ENCODE data around the gene PRDM11.

Gene PRDM11

GRCh38 chr11:45178223-45178622 lies 31.8 kb downstream of the PRDM11 start:
- no peak for DNase-seq

GRCh38 chr11:45178890-45179671 lies 32.6 kb downstream of the PRDM11 start:
- DNase-seq, result no peak

- DNase-seq, result no peak
These were observed 33.3 kb downstream of the PRDM11 start for GRCh38 chr11:45179686-45180178.

- DNase-seq, result no peak
These were observed 33.9 kb downstream of the PRDM11 start for GRCh38 chr11:45180179-45180847.

GRCh38 chr11:45180848-45181192 lies 34.4 kb downstream of the PRDM11 start:
- DNase-seq, result peak; percentile 17 to 22

- no peak for DNase-seq
These were observed 34.9 kb downstream of the PRDM11 start for GRCh38 chr11:45181193-45181888.

DNA sequence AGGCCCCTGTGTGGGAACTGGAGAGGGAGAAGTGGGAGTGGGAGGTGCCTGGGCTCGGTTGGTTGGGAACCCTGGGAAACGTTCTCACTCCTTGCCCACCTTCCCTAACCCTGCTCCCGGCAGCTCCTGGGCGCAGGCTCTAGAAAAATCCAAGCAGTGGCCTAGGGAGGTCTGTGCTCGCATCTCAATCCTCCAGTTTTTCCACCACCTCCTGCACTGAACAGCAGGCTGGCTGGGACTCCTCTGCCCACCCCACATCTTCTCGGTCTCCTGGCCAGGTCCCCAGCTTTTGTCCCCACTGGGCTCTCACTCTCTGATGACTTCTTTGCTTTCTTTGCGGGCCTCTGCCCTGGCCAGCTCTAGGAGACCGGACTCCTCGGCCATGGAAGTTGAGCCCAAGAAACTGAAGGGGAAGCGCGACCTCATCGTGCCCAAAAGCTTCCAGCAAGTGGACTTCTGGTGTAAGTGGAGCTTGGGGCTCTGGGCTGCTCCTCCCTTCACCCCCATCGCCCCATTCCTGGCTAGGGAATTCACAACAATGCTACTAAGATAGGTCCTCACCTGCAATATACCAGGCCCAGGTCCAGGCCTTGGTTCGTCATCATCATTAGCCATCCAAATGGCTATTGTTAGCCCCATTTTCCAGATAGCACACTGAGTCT lies 35.6 kb downstream of the PRDM11 start:
- DNase-seq, result no peak

DNA sequence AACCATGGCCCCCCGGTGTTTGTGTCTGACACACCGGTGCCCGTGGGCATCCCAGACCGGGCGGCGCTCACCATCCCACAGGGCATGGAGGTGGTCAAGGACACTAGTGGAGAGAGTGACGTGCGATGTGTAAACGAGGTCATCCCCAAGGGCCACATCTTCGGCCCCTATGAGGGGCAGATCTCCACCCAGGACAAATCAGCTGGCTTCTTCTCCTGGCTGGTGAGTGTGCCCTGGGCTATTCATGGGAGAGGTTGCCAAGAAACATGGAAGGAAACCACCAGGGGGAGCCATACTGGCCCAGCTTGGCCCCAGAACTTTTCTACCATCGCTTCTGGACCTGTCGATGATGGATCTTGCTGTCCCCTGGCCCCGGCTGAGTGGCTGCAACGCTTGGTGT lies 36.5 kb downstream of the PRDM11 start:
- DNase-seq, result no peak

GRCh38 chr11:45184640-45185039 lies 38.2 kb downstream of the PRDM11 start:
- no peak for DNase-seq

DNA sequence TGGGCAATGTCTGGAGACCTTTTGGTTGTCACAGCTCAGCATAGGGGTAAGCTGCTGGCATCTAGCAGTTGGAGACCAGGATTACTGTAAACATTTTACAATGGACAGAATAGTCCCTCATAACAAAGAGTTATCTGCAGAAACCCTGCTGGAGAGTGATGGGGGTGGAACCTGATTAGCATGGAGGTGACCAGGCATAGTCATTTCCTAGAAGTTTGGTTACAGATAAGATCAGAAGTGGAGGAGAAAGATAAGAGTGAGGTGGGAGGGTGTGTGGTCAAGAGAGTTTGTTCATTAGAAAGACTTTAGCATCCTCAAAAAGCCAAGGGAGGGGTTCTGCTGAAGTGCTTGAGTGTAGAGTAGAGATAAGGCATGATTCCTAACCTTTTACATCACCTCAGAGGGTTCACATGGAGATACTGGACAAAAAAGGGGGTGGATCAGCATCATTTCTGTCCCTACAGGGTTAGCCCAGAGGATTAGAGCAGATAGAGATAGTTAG lies 38.8 kb downstream of the PRDM11 start:
- DNase-seq, result no peak

DNA sequence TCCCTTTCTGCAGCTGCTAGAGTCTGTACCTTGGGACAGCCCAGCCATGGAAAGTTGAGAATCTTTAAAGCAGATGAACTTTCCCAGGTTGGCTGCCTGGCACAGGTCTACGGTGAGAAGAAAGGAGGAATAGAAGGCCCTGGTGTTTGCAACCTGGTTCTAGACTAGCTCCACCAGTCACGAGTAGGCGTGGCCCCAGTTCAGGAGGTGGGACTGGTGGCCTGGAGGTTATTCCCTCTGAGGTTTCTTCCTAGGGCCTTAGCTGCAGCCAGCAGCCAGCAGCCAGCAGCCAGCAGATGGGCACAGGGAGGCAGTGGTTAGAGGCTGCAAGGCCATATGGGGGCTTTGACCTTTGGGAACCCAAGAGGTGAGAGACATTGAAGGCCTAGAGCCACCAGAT lies 40.9 kb downstream of the PRDM11 start:
- no peak for DNase-seq

DNA sequence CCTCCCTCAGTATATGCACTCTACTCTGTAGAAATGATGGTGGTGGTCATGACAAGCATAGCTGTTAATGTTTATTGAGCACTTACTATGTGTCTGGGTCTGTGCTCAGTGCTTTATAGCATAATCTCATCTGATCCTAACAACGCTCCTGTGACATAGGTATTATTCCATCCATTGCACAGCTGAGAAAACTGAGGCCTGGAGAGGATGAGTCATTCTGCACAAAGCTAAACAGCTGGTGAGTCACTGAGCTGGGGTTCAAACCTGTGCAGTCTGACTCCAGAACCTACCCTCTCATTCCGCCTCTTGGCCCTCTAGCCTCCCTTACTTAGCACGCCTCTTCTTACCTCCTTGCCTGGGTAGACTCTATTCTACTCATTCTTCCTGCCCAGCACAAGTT lies 41.7 kb downstream of the PRDM11 start:
- no peak for DNase-seq

DNA sequence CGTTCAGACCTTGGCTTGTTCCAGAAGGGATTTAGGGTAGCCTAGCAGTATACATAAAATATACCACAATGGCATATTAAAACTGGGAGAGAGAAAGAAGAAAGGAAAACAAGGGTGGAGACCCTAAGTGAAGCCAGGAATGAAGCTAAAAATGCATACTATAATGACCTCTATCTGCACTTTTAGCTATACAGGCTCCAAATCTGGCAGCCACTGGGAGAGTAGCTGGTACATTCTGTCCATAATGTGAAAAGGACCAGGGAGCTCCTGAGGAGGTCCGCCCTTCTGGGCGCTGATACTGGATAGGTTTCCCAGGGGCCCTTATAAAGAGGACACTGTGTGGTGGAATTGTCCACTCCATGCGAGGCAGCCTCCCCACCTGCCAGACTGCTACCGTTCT lies 42.8 kb downstream of the PRDM11 start:
- DNase-seq, result no peak

DNA sequence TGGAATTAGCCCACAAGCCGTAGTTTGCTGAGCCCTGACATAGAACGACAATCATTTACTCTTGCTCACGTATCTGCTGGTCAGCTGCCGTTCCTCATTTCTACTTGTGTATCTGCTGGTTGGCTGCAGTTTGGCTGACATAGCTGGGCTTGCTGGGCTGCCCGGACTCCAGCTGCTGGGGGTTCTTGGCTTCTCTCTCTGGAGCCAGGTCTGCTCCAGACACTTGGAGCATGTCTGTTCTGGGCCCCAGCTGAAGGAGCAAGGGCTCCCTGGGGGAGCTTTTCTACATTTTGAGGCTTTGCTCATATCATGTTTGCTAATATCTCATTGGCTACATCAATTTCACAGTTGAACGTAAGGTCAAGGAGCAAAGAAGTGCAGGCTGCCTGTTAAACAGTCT lies 47.3 kb downstream of the PRDM11 start:
- no peak for DNase-seq

- DNase-seq, result no peak
These were observed 58.3 kb downstream of the PRDM11 start for GRCh38 chr11:45204761-45205160.

- no peak for DNase-seq
These were observed 59.5 kb downstream of the PRDM11 start for GRCh38 chr11:45205978-45206377.

GRCh38 chr11:45208135-45208534 lies 61.7 kb downstream of the PRDM11 start:
- no peak for DNase-seq

GRCh38 chr11:45209000-45209879 lies 62.8 kb downstream of the PRDM11 start:
- no peak for DNase-seq

DNA sequence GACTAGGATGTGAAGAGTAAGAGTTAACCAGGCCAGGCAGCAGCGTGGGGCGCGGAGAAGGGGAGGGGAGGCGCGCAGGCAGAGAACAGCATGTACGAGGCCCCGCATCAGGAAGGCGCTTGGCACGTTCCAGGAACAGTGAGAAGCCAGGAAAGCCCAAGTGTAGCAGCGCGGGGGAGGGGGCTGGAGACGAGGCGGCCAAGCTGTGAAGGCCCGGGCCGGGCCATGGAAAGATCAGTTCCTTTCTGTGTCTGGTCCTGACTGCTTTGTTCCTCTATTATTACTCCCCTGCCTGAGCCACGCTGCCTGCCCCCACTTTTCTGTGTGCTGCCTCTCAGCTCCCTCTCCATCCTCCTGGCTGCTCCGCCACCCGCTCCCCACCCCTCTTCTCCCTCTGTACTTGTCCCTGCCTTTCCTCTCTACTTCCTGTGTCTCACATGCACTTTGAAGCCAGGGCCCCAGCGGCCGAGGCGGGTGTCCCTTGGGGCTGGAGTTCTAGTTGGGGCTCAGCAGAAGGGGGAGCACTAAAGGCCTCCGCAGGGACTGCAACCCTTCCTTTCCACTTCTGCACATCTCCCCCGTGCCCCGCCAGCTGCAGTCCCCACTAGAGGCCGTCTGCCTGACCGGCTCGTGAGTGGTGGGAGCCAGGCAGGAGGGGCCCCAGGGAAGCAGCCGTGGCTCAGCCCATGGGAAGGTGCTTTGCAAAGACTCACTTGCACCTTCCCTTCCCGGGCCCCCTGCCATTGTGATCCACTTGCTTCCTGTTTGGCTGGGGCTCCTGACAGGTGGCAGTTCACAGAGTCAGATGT lies 63.7 kb downstream of the PRDM11 start:
- no peak for DNase-seq

DNA sequence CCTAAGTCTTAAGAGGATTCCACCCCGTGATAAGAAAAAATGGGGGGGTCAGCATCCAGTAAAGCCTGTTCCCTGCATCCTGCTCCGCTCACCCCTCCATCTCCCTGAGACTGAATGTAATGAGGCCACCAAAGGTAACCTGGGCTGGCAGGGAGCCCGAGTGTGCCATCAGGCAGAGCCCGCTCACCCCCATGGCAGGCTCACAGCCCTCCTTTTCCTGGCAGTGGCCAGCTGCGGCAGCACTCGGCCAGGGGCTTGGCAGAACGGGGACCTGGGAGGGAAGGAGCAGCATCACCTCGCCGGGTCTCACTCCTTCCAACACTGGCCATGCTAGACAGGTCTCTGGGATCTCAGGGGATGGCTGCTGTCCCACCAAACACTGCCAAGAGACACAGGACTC lies 64.4 kb downstream of the PRDM11 start:
- no peak for DNase-seq

- no peak for DNase-seq
These were observed 65.3 kb downstream of the PRDM11 start for GRCh38 chr11:45211732-45212131.
